Neural cell (in vitro differentiated cells): ENCODE measurements around the gene NAMPT.
"Not testable (repeated sequence)": the region's sequence is repeated elsewhere in the genome, so short reads cannot be mapped to it uniquely, and the experiment has no call there.

ENCODE experiments used
- CTCF ChIP-seq: fragments of 450-650 bp; IDR thresholded peaks from 2 replicates; pipeline ENCODE4 v1.5.1; 2014; ENCODE audit warnings: antibody characterized with exemption, mild to moderate bottlenecking, moderate library complexity; ENCODE audit not compliant: poor library complexity, severe bottlenecking
- EZH2 ChIP-seq: fragments of 200-600, 300-800 bp; shearing (Covaris generic), sonication (generic); IDR thresholded peaks from 2 replicates; pipeline ENCODE4 v1.6.1; 2014; ENCODE audit warnings: antibody characterized with exemption, low read length, borderline replicate concordance, mild to moderate bottlenecking; ENCODE audit not compliant: insufficient read depth, poor library complexity, severe bottlenecking
- TAF1 ChIP-seq: IDR thresholded peaks from 2 replicates; pipeline ENCODE4 v1.6.1; 2012; ENCODE audit warnings: low read depth

GRCh38 chr7:106298631-106299030 lies 13.8 kb upstream of the NAMPT start:
- not testable (repeated sequence) for TF ChIP-seq EZH2, CTCF, TAF1
